IPS-18a (cell line): ENCODE data around the gene ANKRD66.

Experiments used
- H3K27ac ChIP-seq: one replicate; pipeline ENCODE4 v1.5.1; 2013; ENCODE audit warnings: low read length
- H3K27me3 ChIP-seq: one replicate; pipeline ENCODE4 v1.6.1; 2013; ENCODE audit warnings: mild to moderate bottlenecking, low read length; ENCODE audit not compliant: control insufficient read depth, insufficient read depth
- H3K36me3 ChIP-seq: one replicate; pipeline ENCODE4 v1.6.1; 2013; ENCODE audit warnings: low read depth, low read length; ENCODE audit not compliant: control insufficient read depth
- H3K4me1 ChIP-seq: one replicate; pipeline ENCODE4 v1.6.1; 2013; ENCODE audit warnings: low read depth, low read length; ENCODE audit not compliant: control insufficient read depth
- H3K4me3 ChIP-seq: one replicate; pipeline ENCODE4 v1.5.1; 2013; ENCODE audit warnings: low read length
- H3K9ac ChIP-seq: one replicate; pipeline ENCODE4 v1.6.1; 2013; ENCODE audit warnings: mild to moderate bottlenecking, low read length, moderate library complexity
- H3K9me3 ChIP-seq: one replicate; pipeline ENCODE4 v1.6.1; 2013; ENCODE audit warnings: low read depth, low read length; ENCODE audit not compliant: control insufficient read depth

ANKRD66 gene

DNA sequence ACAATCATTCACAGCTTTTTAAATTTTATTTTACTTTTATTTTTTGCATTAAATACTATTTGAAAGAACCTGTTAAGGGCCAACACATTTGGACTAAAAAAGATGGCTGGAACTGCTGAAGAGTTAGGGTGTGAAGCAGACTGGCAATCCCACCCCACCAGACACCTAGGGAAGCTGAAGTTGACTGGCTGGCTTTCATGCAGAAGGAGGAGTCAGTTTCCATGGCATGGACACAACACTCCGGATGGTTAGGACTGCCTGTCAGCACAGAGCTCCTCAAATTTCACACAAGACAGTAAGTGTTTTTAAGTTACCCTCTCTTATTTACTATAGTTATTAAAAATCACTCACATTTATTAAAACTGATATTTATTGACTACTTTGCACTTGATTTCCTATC, at the start of gene ANKRD66:
ANKRD66 (plus strand) TSS at position 238 of the 400 bp plus-strand sequence. CDS start 5,016 bp downstream, outside the sequence.
- no peaks in the 10 kb centered on the region for H3K27me3 ChIP-seq
- H3K4me3 ChIP-seq, result no peak within 1 kb of the TSS
- H3K27ac ChIP-seq, result no peak within 1 kb of the TSS
- no peaks in the 10 kb centered on the region for H3K9me3 ChIP-seq
- H3K4me1 ChIP-seq, result peaks cover 7% of the 10 kb centered on the region
- no peak within 1 kb of the TSS for H3K9ac ChIP-seq
- H3K36me3 ChIP-seq, result no peaks in the 10 kb centered on the region

DNA sequence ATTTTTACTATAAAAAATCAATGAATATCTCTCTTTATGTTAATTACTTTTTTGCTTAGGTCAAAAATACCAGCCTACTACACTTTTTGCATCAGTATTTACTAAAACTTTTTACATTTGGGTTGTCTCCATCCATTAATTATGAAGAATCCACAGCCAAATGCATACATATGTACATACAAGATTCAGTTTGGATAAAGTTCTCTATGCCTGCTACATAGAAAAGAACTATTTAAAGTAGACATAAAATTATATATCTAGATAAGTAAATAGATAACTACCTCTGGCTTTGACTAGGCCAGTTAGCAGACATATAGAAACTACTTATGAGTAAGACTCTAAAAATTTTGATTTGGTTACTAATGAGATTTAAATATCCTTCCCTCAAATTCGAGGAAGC, 46.8 kb upstream of the ANKRD66 start:
- H3K9ac ChIP-seq, result no peak overlapping the region
- no peaks in the 10 kb centered on the region for H3K27me3 ChIP-seq
- no peaks in the 10 kb centered on the region for H3K4me1 ChIP-seq
- no peaks in the 10 kb centered on the region for H3K9me3 ChIP-seq
- H3K27ac ChIP-seq, result no peak overlapping the region
- H3K4me3 ChIP-seq, result no peak overlapping the region
- no peaks in the 10 kb centered on the region for H3K36me3 ChIP-seq

DNA sequence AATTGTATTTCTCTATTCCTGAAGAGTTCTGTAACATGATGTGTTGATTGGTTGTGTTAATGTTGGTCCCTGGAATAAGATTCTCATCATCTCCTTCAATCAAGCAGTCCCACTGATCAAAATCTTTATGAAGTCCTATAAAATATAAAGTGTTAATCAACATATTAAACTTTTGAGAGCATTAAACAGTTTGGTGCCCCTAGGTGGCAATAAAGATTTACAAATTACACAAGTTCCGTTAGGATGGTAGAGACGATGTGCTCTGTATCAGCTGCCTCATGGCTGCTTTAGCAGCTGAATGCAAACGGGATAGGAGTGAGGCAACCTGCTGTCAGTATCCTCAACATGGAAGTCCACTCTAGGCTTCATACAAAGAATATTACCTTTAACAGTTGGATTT, 42.2 kb upstream of the ANKRD66 start:
- H3K36me3 ChIP-seq, result no peaks in the 10 kb centered on the region
- H3K27me3 ChIP-seq, result no peaks in the 10 kb centered on the region
- no peaks in the 10 kb centered on the region for H3K4me1 ChIP-seq
- no peak overlapping the region for H3K4me3 ChIP-seq
- H3K9me3 ChIP-seq, result no peaks in the 10 kb centered on the region
- no peak overlapping the region for H3K9ac ChIP-seq
- H3K27ac ChIP-seq, result no peak overlapping the region

DNA sequence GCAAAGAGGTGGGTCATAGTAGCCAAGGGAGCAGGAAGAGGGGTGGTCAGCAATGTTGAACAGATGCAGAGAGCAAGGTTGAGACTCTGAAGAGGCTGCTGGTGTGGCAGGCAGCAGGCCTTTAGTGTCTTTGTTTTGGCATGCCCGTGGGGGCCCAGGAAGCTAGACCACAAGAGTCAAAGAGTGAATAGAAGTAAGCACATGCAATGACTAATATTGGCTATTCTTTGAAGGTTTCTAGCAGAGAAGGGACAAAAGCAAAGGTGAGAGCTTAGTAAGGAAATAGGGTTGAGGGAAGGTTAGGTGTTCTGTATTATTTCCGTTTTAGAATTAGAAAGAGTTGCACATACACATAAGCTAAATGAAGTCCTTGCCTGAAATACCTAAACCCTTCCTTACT, 40.3 kb upstream of the ANKRD66 start:
- no peak overlapping the region for H3K27ac ChIP-seq
- H3K4me1 ChIP-seq, result no peaks in the 10 kb centered on the region

DNA sequence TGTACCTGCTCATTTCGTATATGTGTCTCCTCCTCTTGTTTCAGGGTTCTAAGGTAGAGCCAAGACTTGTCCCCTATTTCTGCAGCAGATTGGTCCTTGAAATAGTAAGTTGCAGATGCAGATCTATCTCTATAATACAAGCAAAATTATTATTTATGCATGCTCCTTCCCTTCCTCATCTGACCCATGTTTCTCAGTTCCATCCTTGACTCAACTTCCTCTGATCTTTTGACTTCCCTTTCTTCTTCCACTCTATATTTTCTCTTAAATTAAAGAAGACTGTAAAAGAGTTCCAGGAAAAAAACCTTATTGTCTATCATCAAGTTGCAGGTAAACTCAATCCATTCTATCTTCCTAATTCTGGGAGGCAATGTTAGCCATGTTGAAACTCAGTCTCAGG, 35.2 kb upstream of the ANKRD66 start:
- Histone ChIP-seq H3K36me3 (no peaks in the 10 kb centered on the region), H3K4me1 (no peaks in the 10 kb centered on the region), H3K27me3 (no peaks in the 10 kb centered on the region), H3K4me3 (no peak overlapping the region), H3K27ac (no peak overlapping the region), H3K9me3 (no peaks in the 10 kb centered on the region), H3K9ac (no peak overlapping the region)

More for the DNA sequence above, 40.3 kb upstream of the ANKRD66 start:
- Histone ChIP-seq H3K9me3 (no peaks in the 10 kb centered on the region), H3K36me3 (no peaks in the 10 kb centered on the region), H3K4me3 (no peak overlapping the region), H3K9ac (no peak overlapping the region), H3K27me3 (no peaks in the 10 kb centered on the region)

DNA sequence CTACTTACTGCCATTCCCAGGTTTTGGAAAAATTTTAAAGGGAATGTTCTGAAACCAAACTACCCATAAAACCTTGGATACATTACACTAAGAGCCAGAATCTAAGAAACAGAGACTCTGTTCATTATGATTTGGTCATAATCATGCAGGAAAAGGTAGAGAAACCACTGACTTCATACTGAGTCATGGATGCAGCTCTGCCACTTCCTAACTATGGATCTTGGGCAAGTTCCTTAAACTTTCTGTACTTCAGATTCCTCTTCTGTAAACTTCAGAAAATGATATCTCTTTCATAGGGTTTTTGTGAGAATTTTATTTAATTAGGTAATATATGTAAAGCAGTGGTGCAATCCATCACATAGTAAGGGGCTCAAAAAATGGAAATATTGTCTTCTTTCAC, 31.6 kb upstream of the ANKRD66 start:
- Histone ChIP-seq H3K36me3 (no peaks in the 10 kb centered on the region), H3K4me1 (no peaks in the 10 kb centered on the region), H3K27me3 (no peaks in the 10 kb centered on the region), H3K4me3 (no peak overlapping the region), H3K9ac (no peak overlapping the region), H3K27ac (no peak overlapping the region), H3K9me3 (no peaks in the 10 kb centered on the region)

DNA sequence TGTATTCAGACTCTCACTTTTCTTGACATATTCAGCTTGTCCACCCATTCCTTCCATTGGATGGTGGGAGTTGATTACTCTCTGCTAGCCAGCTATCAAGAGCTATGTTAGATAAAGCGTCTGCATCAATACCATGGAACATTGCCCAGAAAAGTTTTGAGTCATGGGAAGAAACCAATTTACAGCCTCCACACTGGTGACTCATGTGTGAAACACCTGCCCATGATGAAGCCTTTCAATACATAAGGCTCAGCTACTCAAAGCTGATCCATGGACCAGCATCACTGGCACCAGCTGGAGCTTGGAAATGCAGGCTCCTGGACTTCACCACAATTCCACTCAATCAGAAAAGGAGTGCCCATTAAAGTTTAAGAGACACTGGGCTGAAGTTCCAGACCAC, 27.6 kb upstream of the ANKRD66 start:
- H3K9me3 ChIP-seq, result no peaks in the 10 kb centered on the region
- no peak overlapping the region for H3K27ac ChIP-seq
- H3K36me3 ChIP-seq, result no peaks in the 10 kb centered on the region
- no peak overlapping the region for H3K9ac ChIP-seq
- no peaks in the 10 kb centered on the region for H3K4me1 ChIP-seq
- no peak overlapping the region for H3K4me3 ChIP-seq
- H3K27me3 ChIP-seq, result no peaks in the 10 kb centered on the region

DNA sequence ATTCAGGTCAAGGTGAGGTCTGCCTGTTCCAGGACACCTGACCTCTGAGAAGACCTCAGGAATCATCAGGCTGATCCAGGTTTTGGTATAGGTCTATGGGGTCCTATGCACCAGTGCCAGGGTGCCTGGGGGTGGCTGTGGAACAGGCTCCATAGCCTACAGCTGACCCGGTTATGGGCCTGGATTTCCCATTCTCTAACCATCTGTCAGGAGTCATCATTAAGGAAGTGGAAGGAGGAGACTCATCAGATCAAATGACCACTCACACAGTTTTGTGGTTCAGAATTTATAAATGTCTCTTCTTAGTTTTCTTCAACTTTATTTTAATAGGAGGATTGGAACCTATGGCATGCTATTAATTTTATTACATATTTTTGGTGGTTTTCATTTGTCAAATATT, 26.3 kb upstream of the ANKRD66 start:
- H3K36me3 ChIP-seq, result no peaks in the 10 kb centered on the region
- no peaks in the 10 kb centered on the region for H3K4me1 ChIP-seq
- no peak overlapping the region for H3K9ac ChIP-seq
- no peak overlapping the region for H3K4me3 ChIP-seq
- no peaks in the 10 kb centered on the region for H3K9me3 ChIP-seq
- no peaks in the 10 kb centered on the region for H3K27me3 ChIP-seq
- no peak overlapping the region for H3K27ac ChIP-seq

DNA sequence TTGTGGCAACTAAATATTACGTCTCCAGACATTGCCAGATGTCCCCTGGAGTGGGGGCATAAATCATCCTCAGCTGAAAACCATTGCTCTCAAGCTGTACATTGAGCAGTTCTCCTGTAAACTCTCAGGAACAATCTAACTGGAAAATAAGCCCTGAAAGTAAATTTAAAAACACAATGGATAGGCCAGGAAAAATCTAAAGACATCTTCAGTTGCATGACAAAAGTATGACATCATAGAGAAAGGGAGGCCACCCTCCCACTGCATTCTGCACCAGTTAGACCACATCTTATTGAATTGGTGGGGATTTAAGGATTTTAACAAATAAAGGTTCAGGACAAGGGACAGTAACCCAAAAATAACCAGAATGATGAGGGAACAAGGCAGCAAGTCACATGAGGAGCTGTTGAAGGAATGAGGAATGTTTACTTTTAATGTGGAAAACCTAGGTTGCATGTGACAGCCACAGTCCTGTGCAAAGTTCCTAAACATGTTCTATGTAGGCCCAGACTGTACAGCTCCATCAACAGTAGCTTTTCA, 16.9 kb upstream of the ANKRD66 start:
- Histone ChIP-seq H3K27me3 (peaks cover 4% of the 10 kb centered on the region), H3K9ac (no peak overlapping the region), H3K9me3 (no peaks in the 10 kb centered on the region), H3K36me3 (no peaks in the 10 kb centered on the region), H3K4me3 (no peak overlapping the region), H3K4me1 (no peaks in the 10 kb centered on the region), H3K27ac (no peak overlapping the region)

DNA sequence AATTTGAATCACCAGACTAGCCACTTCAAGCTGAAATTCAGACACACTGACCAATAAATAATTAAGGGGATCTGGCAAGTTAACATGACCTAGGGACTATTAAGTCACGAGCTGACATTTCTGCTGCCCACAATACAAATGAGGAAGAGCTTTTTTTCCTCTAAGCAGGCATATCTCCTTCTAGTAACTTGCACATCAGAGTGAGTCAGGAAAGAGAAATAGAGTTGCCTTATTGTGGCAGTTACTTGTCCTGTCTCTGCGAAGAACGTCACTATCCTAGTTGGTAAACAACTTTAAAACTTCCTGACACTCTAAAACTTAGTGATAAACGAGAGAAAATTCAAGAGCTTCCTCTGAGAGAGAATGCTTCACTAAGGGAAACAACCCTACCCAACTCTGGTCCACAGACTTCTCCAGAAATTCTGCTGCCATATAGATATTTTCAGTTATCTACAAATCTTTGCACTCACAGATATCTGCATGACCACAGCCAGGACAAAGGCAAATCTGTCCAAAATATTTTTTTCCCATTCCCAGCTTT, 15.7 kb upstream of the ANKRD66 start:
- no peak overlapping the region for H3K27ac ChIP-seq
- peaks cover 14% of the 10 kb centered on the region for H3K27me3 ChIP-seq
- no peak overlapping the region for H3K4me3 ChIP-seq
- H3K4me1 ChIP-seq, result peaks cover 4% of the 10 kb centered on the region
- H3K9ac ChIP-seq, result no peak overlapping the region
- no peaks in the 10 kb centered on the region for H3K36me3 ChIP-seq
- H3K9me3 ChIP-seq, result no peaks in the 10 kb centered on the region

DNA sequence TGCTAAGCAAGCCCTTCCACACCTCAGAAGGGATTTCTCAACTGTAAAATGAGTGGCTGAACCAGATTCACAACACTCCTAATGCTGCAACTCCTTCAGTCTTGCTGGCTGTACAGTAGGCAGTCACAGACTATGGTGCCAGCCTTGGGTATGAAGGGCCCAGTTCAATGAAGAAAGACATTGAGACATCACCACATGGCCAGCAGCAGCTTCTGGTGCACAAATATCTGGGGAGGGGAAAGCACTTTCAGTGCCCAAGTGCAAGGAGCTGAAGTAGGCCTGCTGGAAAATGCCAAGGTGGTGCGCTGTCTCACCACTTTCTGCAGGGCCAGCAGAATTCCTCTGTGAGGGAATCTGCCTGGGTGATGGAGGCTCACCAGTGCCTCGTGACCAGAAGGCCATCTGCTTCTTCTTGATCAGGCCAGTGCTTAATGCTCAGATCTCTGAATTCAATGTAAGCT, 13.4 kb upstream of the ANKRD66 start:
- Histone ChIP-seq H3K4me3 (no peak overlapping the region), H3K27me3 (peaks cover 27% of the 10 kb centered on the region), H3K9me3 (no peaks in the 10 kb centered on the region), H3K9ac (no peak overlapping the region), H3K36me3 (no peaks in the 10 kb centered on the region), H3K4me1 (peaks cover 4% of the 10 kb centered on the region), H3K27ac (no peak overlapping the region)
